Transverse colon (tissue), 4 donors: ENCODE data around the gene CCT2. TPM values are rescaled to one million over a fixed set of nuclear protein-coding genes. Genes with fewer than 3 reads are reported as not detected.

ENCODE experiments used
- DNase-seq: peaks from one replicate; pipeline ENCODE4 v3.0.0-alpha.2; 2019
- H3K27ac ChIP-seq, 4 donors: fragments of 200-600 bp; sonication (generic); 2 replicates each; pipeline ENCODE4 v1.5.1; 2016 to 2018; ENCODE audit warnings: inconsistent platforms in 4 of 4
- H3K27me3 ChIP-seq: fragments of 200-600 bp; sonication (generic); 2 replicates; pipeline ENCODE4 v1.5.1; 2017; ENCODE audit warnings: inconsistent platforms
- H3K36me3 ChIP-seq, 4 donors: fragments of 200-600 bp; sonication (generic); 2 replicates each; pipeline ENCODE4 v1.5.1; 2017 to 2019; ENCODE audit warnings: inconsistent platforms in 4 of 4
- H3K4me1 ChIP-seq, 4 donors: fragments of 200-600 bp; sonication (generic); 2 replicates each; pipeline ENCODE4 v1.5.1; 2017 to 2020; ENCODE audit warnings: inconsistent platforms in 4 of 4
- H3K4me3 ChIP-seq, 4 donors: fragments of 200-600 bp; sonication (generic); 1 replicate in 1 of 4; 2 replicates in 3 of 4; pipeline versions ENCODE4 v1.5.1 to v1.6.1; 2017 to 2019; ENCODE audit warnings: inconsistent platforms in 4 of 4
- H3K9me3 ChIP-seq, 2 donors: fragments of 200-600 bp; sonication (generic); 2 replicates each; pipeline ENCODE4 v1.5.1; 2017 to 2019; ENCODE audit warnings: inconsistent platforms in 2 of 2
- CTCF ChIP-seq, 5 experiments: fragments of 200-600 bp in 3 of 5; fragments of 450-650 bp in 2 of 5; sonication (generic) in 3 of 5; IDR thresholded peaks; 1 replicate in 2 of 5; 2 replicates in 3 of 5; pipeline ENCODE4 v1.5.1; 2016 to 2017; ENCODE audit warnings: antibody characterized with exemption in 5 of 5, inconsistent platforms in 3 of 5, mild to moderate bottlenecking in 2 of 5, moderate library complexity in 1 of 5
- EP300 ChIP-seq: sonication (generic); formaldehyde crosslinking; IDR thresholded peaks from one replicate; pipeline ENCODE4 v1.6.1; 2017; ENCODE audit warnings: antibody characterized with exemption, low read depth
- POLR2A ChIP-seq: fragments of 450-650 bp; IDR thresholded peaks from one replicate; pipeline ENCODE4 v1.6.1; 2016; ENCODE audit warnings: antibody characterized with exemption, mild to moderate bottlenecking, moderate library complexity
- POLR2AphosphoS5 ChIP-seq, 3 donors: sonication (generic); formaldehyde crosslinking; IDR thresholded peaks; one replicate each; pipeline ENCODE4 v1.6.1; 2016; ENCODE audit warnings: antibody characterized with exemption in 3 of 3
- WGBS, 2 donors: methylation state at CpG; one replicate each; pipeline ENCODE4 v1.1.5; 2018; ENCODE audit warnings: low coverage in 1 of 2; 5-methylcytosine and 5-hydroxymethylcytosine counted together
- in situ Hi-C, 4 donors: fragments of 200-750 bp; cut with MboI; loops; one replicate each; pipeline versions ENCODE4 v1.15.0 to v1.15.1; 2017; ENCODE audit warnings: low sequenced_read_pairs in 3 of 4, low pct_ligation_motif_present in 1 of 4, low pct_unique_long_range_greater_than_20kb in 1 of 4
- intact Hi-C: fragments of 100-400 bp; cut with DNase I; formaldehyde crosslinking; loops from one replicate; pipeline ENCODE4 v1.15.1; 2023; ENCODE audit warnings: low total_unique reads
- total RNA-seq, 4 donors: library from RNA; depleted of rRNA; stranded (reverse); fragments of >200 nt; gene quantifications; one replicate each; pipeline ENCODE4 v1.1.0, GENCODE V29; 2016

Gene CCT2
- 10 to 100 TPM; 25.4 to 92.7 (median 46.9) TPM for total RNA-seq

- Histone ChIP-seq H3K4me1 (peaks cover 0 to 16% (median 10%) of the 10 kb centered on the region in 4 donors), H3K36me3 (peaks cover 0 to 29% (median 13%) of the 10 kb centered on the region in 4 donors), H3K9me3 (no peaks in the 10 kb centered on the region), H3K4me3 (peak within 1 kb of the TSS; percentile 79 to 93 (median 91)), H3K27ac (peak within 1 kb of the TSS; percentile 90 to 98 (median 92)), H3K27me3 (no peaks in the 10 kb centered on the region)
- WGBS, 2 donors: 0 to 1% methylated on average over 1 to 56 of the region's 63 CpGs
- intact Hi-C loops: loop anchor here (10.0 kb wide), 1 partner anchor 231 kb away; the partner anchor contains the start of gene YEATS4
- TF ChIP-seq POLR2AphosphoS5 (IDR thresholded peaks at IDR 0.05) (peak; percentile 73 to 93 (median 88)), EP300 (no peak), CTCF (IDR thresholded peaks at IDR 0.05) (peak; percentile 30 to 50 (median 39)), POLR2A (peak; percentile 81)
- peak; percentile 98 for DNase-seq
- in situ Hi-C loops: no loop called here
These were observed at the start of gene CCT2 for GRCh38 chr12:69585189-69586062. TSS of gene CCT2 (plus strand) at chr12:69585459. CDS start at chr12:69585522, 63 bp downstream.

- Histone ChIP-seq H3K36me3 (peaks cover 0 to 9% (median 0%) of the 10 kb centered on the region in 4 donors), H3K4me1 (no peaks in the 10 kb centered on the region), H3K27me3 (no peaks in the 10 kb centered on the region), H3K4me3 (no peak overlapping the region), H3K9me3 (peaks cover 0 to 8% of the 10 kb centered on the region in 2 donors), H3K27ac (no peak overlapping the region)
- TF ChIP-seq EP300 (no peak), POLR2A (no peak), POLR2AphosphoS5 (IDR thresholded peaks at IDR 0.05) (no peak), CTCF (IDR thresholded peaks at IDR 0.05) (no peak)
- DNase-seq: no peak
- in situ Hi-C loops (no loop called here), intact Hi-C loops (no loop called here)
- 82 to 96% methylated on average over 2 of the region's 2 CpGs for WGBS, 2 donors
These were observed 44.3 kb upstream of the CCT2 start for GRCh38 chr12:69540987-69541386.

- TF ChIP-seq EP300: no peak
- no peak for TF ChIP-seq POLR2A
- no peak for TF ChIP-seq CTCF (IDR thresholded peaks at IDR 0.05)
- no peak for TF ChIP-seq POLR2AphosphoS5 (IDR thresholded peaks at IDR 0.05)
- H3K27me3 ChIP-seq: no peaks in the 10 kb centered on the region
- intact Hi-C loops: no loop called here
- H3K27ac ChIP-seq: no peak overlapping the region
- 96 to 100% methylated on average over 1 of the region's 1 CpG for WGBS, 2 donors
- no peak for DNase-seq
- H3K9me3 ChIP-seq: peaks cover 0 to 8% of the 10 kb centered on the region in 2 donors
- peaks cover 0 to 9% (median 0%) of the 10 kb centered on the region in 4 donors for H3K36me3 ChIP-seq
- H3K4me1 ChIP-seq: no peaks in the 10 kb centered on the region
- H3K4me3 ChIP-seq: no peak overlapping the region
- in situ Hi-C loops: no loop called here
These were observed 41.2 kb upstream of the CCT2 start for GRCh38 chr12:69544087-69544486.

- Histone ChIP-seq H3K4me1 (no peaks in the 10 kb centered on the region), H3K27me3 (no peaks in the 10 kb centered on the region), H3K4me3 (no peak overlapping the region), H3K9me3 (peaks cover 0 to 8% of the 10 kb centered on the region in 2 donors), H3K36me3 (peaks cover 0 to 9% (median 0%) of the 10 kb centered on the region in 4 donors), H3K27ac (no peak overlapping the region)
- WGBS, 2 donors: 85 to 93% methylated on average over 1 of the region's 1 CpG
- TF ChIP-seq POLR2A (no peak), POLR2AphosphoS5 (IDR thresholded peaks at IDR 0.05) (no peak), EP300 (no peak), CTCF (IDR thresholded peaks at IDR 0.05) (no peak)
- intact Hi-C loops: no loop called here
- in situ Hi-C loops: no loop called here
- no peak for DNase-seq
These were observed 40.2 kb upstream of the CCT2 start for GRCh38 chr12:69545081-69545480.
